HG03469 (cell line): ENCODE measurements around the gene LRP1B.
"Not testable (repeated sequence)": the region's sequence is repeated elsewhere in the genome, so short reads cannot be mapped to it uniquely, and the experiment has no call there.

Experiments
- ATAC-seq: cut with Tn5 transposase; IDR thresholded peaks from one replicate; pipeline ENCODE4 v1.9.1; 2021; ENCODE audit warnings: mild to moderate bottlenecking, moderate library complexity, moderate number of reproducible peaks; ENCODE audit not compliant: unreplicated experiment

The LRP1B gene

GRCh38 chr2:140596447-140596846, 1534.4 kb downstream of the LRP1B start:
- no peak for ATAC-seq

DNA sequence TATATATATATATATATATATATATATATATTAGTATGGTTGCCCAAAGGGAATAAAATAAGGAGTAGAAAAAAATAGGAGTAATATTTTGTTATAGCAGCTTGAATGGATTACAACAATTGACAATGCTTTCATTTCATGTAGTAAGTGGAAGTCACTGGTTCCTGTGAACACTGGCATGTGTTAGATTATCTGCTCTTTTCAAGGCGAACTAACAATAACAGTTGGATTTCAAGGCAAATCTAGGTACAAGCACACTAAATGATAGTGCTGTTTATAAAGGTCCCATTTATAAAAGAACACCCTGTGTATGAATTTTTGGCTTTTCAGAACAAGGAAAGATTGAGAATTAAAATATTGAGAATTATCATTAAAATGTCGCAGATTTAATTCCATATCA, 1535.7 kb downstream of the LRP1B start:
- no peak for ATAC-seq

GRCh38 chr2:140593132-140593531, 1537.7 kb downstream of the LRP1B start:
- no peak for ATAC-seq

GRCh38 chr2:140589696-140590095, 1541.1 kb downstream of the LRP1B start:
- no peak for ATAC-seq

- ATAC-seq, result no peak
These were observed 1541.5 kb downstream of the LRP1B start for GRCh38 chr2:140589273-140589672.

DNA sequence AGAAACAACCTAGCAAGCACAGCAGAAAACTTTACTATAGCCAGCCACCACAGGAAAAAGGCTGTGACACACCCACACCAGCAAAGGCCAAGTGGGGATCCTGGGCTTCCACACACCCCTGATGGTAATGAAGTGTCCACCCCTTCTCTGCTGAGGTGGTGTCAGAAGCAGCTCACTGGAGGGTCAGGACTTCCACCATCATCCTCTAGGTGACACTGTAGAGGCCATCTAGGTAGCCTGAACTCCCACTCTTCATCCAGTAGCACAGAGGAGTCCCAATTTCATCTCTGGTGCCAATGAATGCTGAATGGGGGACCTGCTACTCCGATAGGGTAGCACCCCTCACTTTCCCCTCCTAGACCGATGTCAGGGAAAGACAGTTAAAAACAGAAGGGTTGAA, 1544.4 kb downstream of the LRP1B start:
- peak; percentile 78 for ATAC-seq

DNA sequence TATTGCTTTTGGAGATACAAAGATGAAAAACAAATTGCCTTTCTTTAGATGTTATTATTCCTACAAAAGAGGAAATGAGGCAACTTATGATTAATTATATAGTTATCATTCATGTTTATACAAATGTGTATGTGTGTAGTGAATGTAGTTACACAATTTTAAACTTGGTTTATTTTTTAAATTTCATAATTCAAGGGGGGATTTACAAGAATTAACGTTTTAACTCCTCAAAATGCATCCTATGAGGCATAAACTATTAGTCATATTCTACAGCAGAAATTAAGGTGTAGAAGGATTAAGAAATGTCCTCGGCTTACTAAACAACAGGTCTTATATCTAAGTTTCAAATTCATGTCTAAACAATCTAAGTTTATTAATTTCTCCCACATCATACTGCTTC, 1545.8 kb downstream of the LRP1B start:
- ATAC-seq, result no peak

GRCh38 chr2:140584471-140584870, 1546.3 kb downstream of the LRP1B start:
- no peak for ATAC-seq

DNA sequence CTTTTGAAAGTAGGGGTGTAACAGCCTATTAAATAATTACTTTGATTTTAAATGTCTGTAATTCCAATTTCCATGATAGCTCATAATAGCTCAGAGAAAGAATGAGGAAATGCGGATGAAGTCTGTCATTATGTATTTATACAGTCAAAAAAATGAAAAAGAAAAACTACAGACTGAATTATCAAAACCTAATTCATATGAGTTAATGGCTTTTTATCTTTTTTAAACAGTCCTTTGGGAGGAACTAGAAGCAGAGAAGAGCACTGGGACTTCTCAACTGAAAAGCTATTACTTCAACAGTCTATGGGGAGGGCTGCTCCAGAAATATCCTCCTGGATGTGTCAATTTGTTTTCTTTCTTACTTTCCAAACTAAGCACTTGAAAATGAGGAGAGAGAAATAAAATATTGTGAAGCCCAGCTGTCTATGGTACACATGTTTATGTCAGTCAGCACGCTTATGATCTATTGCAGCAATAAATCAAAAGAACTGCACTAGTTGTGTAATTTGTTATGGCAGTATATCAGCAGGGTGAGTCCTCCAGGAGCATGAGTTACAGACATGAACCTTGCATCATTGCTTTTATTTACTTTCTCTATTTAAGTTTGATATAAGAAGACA, 1550.2 kb downstream of the LRP1B start:
- no peak for ATAC-seq

DNA sequence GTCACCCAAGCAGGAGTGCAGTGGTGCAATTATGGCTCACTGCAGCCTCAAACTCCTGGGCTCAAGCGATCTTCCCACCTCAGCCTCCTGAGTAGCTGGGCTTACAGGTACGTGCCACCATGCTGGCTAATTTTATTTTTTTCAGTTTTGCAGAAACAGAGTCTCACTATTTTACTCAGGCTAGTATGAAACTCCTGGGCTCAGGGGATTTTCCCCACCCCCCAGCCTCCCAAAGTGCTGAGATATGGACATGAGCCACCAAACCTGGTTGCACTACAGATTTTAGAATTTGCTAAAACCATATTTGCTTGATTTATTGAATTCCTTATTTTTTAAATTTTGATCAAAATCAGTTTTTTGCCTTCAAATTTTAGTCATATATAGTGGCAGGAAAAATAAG, 1553.4 kb downstream of the LRP1B start:
- ATAC-seq, result no peak

DNA sequence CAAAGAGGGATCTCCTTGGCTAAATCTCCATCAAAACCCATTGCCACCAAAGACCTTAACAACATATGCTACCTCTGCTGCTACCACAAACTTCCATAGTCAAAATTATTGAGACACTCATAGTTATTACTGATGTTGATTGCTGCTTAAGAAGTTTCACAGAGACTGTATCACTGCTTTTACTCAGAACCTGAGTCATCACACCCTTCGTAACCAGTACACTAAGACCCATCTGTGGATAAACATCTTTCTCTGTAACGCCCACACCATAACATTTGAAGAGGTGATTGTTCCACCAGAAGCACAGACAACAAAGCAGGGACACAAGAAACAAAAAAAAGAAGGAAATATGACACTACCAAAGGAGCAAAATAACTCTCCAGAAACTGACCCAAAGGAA, 1563.1 kb downstream of the LRP1B start:
- ATAC-seq, result no peak

DNA sequence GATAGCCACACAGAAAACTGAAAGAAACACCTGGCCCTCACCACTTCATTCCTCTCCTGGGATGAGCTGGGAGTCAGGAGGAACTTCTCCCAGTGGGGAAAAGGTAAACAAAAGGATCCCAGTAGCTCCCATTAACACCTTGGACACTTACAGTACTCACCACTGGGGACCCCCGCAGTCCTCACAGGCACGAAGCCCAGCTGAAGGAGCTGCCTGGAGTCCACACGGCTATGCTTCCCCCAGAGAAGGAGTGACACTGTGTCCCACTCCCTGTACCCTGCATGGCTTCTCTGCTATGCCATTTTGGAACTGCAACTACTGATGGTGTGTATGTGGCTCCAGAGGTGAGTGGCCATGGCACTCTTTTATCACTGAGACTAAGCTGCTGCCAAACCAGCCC, 1565.1 kb downstream of the LRP1B start:
- ATAC-seq, result no peak

DNA sequence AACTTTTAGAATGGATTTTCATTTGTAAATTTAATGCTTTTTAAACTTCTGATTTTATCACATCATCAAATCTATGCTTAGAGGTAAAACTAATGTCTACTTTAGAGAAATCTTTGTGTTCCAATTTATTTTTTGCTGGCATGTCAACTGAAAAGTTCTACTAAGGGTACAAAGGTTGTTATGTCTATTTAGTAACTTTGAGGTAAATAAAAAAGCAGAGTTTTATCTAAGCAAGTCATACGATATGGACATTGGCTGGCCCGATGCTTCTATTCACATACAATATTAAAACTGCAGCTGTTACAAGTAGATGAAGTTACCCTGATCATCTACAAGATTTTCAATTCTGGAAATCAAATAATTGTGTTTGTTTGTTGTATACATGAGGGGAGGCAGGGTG, 1575.1 kb downstream of the LRP1B start:
- no peak for ATAC-seq

- ATAC-seq, result no peak
These were observed 1578.2 kb downstream of the LRP1B start for GRCh38 chr2:140552634-140553033.

DNA sequence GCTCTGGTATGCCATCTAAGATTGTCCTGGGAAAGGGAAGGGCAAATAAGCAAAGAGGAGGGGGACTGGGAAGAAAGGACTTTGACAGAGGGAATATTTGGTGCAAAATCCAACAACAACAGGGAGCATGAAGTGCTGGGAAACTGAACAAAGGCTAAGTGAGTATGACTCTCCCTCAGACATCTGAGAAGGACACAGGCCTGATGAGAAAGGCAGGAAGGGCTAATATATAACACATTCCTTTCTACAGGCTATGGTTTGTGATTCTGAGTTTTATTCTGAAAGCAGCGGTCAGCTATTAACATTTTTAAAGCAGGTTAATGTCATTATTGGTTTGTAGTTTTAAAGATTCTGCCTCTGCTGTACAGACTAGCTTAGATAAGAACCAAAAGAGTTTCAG, 1579.5 kb downstream of the LRP1B start:
- no peak for ATAC-seq

DNA sequence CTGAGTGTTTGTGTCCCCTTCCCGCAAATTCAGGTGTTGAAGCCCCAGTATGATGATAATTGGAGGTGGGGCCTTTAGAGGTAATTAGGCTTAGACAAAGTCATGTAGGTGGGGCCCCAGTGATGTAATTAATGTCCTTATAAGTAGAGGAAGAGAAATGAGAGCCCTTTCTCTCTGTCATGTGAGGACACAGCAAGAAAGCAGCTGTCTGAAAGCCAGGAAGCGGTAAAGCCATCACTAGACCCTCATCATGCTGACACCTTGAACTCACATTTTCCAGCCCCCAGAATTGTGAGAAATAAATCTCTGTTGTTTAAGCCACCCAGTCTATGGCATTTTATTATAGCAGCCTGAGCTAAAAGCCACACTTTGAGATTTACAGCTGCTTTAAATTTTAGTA, 1580.0 kb downstream of the LRP1B start:
- no peak for ATAC-seq

DNA sequence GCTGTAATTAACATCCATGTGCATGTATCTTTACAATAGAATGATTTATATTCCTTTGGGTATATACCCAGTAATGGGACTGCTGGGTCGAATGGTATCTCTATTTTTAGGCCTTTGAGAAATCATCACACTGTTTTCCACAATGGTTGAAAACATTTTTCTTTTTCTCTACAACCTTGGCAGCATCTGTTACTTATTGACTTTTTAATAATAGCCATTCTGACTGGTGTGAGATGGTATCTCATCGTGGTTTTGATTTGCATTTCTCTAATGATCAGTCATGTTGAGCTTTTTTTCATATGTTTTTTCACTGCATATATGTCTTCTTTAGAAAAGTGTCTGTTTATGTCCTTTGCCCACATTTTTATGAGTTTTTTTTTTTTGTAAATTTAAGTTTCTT, 1586.0 kb downstream of the LRP1B start:
- not testable (repeated sequence) for ATAC-seq

DNA sequence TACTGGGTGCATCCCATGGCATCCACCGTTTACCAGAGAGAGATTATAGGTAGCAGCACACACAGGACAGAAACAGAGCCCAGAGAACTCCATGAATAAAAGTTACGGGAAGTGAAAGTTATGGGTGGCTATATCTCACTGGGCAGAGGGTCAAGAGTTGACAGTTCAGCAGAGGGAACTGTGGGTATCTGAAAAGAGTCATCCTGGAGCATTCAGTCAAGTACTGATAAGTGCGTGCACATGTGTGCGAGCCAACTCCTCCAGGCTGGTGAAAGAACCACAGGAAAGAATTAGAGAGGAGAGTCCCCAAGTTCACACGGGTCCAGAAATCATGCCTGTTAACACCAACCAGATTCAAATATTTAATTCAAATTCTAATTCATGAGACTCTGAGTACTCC, 1588.2 kb downstream of the LRP1B start:
- no peak for ATAC-seq

- no peak for ATAC-seq
These were observed 1591.5 kb downstream of the LRP1B start for GRCh38 chr2:140539242-140539875.

- no peak for ATAC-seq
These were observed 1601.1 kb downstream of the LRP1B start for GRCh38 chr2:140529706-140530105.

DNA sequence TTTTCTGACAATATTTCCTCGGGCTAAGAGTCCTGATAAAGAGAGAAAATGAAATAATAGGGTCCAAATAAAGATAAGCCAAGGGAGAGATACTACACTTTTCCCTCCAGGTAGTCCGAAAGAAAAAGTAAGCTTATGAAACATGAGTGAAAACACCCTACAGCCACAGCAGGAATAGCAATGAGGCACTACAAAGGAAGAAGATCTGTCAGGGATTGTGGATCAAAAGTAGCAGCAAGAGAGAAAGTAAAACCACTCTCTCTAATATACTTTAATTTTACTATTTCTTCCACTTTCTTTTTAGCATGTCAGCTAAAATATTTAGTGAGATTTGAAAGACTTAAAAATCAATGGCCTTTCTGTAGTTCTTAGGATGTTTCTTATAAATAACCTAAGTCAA, 1601.8 kb downstream of the LRP1B start:
- no peak for ATAC-seq

DNA sequence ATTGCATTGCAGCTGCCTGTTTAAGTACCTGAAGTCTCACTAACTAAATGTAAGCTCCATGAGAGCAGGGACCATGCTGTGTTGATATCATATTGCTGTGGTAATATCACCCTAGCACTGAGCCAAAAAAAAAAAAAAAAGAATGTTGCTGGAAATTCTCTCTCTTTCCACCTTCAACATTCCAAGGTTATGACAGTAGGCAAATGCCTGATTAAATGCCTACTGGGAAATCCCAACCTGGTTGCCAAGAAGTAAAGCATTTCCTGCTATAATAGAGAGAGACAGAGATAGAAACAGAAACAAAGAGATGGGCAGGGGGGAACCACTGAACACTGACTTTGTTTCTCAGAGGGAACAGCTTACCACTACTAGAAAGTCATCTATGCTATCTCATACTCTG, 1604.2 kb downstream of the LRP1B start:
- no peak for ATAC-seq

- ATAC-seq, result no peak
These were observed 1618.7 kb downstream of the LRP1B start for GRCh38 chr2:140512106-140512505.
